ENCODE results near the gene WDFY2. TPM values are rescaled to one million over a fixed set of nuclear protein-coding genes. Genes with fewer than 3 reads are reported as not detected.

The WDFY2 gene
- total RNA-seq, 1 donor from 2014 or later: 4.0 TPM

DNA sequence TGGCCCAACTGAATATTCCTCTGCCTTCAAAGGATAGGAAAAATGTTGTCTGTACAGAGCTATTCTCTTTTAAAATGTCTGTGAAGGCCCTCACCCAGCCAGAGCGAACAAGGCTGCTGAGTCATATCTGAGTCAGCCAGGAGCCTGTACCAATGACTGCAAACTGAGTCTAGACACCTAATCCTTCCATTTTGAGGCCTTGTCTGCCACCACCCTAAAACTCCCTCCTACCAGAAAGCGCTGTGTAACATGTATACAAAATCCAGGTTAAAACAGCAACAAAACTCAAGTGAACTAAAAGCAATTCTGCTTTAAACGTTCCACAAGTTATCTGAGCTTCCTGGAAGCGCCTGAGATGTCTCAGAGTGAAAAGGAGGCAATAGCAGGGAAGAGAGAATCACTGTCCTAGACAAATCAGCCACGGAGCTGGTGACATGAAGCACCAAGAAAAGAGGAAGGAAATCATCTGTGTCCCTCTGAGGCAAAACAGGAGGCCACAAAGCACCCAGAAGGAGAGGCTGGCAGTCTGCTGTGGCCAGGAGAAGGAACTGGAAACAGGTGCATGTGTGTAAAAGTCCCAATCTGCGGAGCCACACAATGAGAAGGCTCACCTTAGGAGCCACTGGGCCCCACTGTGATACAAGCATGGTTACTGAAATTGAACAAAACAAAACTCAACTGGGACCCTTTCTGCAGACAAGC lies 209.5 kb downstream of the WDFY2 start:
- peak; percentile 32 for ATAC-seq (ENCODE audit: poor library complexity)
- no peak for DNase-seq
- intact Hi-C loops (cut with DNase I): no loop called here

DNA sequence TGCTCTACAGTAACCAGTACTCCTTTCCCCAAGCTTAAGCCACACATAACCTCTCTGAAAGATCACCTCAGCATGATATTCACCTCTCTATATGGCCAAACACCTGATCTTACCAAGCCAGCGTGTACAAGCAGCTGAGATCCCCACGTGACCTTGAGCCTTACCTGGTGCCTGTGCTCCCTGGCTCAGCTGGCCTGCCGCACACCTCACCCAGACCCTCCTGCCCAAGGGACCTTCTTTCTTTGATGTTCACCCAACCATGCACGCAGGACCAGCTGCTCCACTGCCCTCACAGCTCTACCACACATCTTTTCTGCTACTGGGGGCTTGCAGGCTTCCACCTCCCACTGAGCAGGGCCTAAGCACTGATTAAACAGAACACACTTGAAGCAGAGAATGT lies 210.7 kb downstream of the WDFY2 start:
- DNase-seq (no peak), ATAC-seq (ENCODE audit: poor library complexity) (no peak)
- intact Hi-C loops (cut with DNase I): no loop called here

DNA sequence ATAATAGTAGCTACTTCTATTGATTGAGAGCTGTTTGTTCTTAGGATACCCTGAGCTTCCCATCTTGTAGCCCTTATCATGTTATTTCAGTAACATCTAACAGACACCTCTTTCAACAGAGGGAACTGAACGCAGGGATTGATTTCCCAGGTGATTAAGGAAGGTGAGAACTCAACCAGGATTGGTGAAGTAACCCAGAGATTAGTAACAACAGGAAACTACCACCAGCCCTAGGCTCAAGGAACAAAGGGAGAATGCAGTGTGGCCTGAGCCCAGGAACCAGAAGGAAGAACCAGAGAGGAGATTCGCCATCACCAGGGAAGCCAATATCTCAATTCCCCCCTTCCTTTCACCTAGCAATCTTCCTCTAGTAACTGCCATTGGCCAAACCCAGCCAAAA lies 211.2 kb downstream of the WDFY2 start:
- intact Hi-C loops (cut with DNase I): no loop called here
- DNase-seq: no peak
- no peak for ATAC-seq (ENCODE audit: poor library complexity)

DNA sequence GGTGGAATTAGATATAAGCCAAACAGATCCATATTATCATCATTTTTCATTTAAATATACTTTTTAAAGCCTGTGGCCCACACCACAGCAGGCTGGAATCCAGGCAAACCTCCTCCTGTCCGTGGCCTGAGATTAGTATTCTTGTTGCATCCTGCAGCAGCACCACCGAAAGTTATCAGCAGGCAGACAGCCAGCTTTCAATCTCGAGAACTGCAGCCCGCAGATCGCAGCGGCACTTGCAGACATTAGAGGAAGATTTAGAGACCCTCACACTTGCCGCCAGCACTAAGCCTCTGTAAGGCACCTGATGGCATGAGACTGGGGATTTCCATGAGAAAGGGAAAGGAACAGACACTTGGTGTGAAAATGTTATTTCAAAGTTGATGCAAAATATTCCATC lies 212.3 kb downstream of the WDFY2 start:
- DNase-seq (no peak), ATAC-seq (ENCODE audit: poor library complexity) (no peak)
- intact Hi-C loops (cut with DNase I): no loop called here

DNA sequence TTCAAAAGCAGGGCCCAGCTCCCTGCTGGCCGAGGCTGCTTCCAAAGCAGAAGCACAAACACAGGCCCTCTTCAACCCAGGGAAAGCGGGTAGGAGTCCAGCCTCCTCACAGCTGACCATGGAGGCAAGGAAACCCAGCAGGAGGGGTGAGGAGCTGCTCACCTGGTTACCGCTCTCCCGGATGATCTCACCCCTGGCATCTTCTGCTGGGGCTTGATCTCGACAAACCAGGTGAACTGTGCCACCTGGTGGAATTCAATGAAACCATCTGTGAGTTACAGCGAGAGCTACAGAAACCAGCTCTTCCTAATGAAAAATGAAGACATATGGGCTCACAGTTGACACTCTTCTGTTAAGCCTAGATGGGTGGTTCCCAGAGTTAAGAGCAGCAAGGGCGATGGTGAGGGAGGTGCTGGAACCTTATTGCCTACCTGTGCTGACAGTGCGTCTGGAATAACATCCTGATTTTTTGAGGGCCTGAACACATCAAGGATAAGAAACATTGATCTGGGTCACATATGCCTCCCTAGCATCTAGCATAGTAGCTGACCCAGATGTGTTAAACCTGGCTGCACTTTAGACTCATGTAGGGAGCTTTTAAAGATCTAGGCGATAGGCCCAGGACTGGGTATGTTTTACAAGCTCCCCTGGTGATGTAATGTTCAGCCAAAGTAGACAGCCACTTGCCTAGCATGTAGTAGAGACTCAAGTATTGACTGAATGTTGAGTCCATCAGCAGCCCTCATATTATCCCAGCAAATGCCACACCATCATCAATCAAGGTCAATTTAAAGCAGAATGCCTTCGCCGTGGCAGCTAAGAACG lies 213.6 kb downstream of the WDFY2 start:
- intact Hi-C loops (cut with DNase I): no loop called here
- DNase-seq (no peak), ATAC-seq (ENCODE audit: poor library complexity) (peak; percentile 28)

DNA sequence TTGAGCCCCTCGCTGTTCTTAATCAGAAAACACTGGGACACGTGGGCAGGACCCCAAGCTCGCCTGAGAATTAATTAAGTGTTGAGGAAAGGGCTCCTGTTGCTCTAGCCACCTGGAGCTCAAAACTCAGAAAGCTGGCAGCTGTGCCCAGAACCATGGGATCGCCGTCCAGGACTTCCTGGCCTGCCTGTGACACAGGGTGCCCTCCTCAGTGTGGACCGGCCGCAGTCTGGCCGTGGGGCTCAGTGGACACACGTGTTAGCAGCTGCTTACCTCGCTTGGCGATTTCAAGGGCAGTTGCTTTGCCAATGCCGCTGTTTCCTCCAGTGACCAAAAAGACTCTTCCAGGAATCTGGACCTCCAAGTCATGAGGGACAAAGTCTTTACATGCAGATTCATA lies 215.0 kb downstream of the WDFY2 start:
- ATAC-seq (ENCODE audit: poor library complexity) (no peak), DNase-seq (no peak)
- intact Hi-C loops (cut with DNase I): no loop called here

DNA sequence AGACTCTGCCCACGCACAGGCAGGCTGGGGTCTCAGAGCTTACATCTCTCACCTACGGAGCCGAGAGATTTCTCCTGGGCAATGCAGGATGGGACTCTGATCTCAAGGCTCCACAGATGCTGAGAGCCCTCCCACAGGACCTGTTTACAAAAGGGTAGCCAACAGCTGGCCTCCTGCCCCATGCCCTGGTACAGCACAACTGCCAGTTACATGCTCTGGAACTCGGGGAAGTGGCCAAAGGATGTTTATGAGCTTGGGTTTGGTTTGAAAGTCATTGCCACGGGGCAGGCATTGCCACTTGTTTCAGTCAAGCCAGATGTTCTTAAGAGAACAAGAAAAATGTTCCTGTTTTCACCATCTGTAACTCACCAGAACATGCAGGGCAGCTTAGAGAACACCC lies 216.2 kb downstream of the WDFY2 start:
- DNase-seq (peak; percentile 71), ATAC-seq (ENCODE audit: poor library complexity) (no peak)
- intact Hi-C loops (cut with DNase I): loop anchor here (5.0 to 10.0 kb wide), 2 partner anchors 216 to 348 kb away; partner anchors contain the start of genes INTS6 and WDFY2

DNA sequence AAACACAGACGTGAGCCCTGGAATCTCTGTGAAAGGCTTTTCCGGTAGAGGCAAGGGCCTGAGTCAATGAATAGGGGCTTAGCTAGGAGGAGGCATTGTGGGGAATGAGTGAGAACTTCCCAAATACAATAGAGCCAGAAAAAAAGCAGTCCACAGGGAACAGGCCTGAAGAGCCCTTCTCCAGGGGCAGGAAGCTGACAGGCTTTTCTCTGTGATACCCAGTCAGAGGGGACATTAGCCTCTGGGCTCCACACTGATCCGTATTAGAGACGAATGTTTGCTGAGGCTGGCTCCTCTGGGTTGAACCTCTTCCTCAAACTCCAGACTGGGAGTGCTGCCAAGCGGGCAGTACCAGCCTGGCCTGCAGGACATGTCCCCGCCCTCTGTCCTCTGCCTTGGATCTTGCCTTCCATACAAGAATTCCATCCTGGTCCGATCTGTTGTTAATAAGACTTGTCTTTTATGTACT lies 217.4 kb downstream of the WDFY2 start:
- peak; percentile 88 for DNase-seq
- peak; percentile 35 for ATAC-seq (ENCODE audit: poor library complexity)
- intact Hi-C loops (cut with DNase I): loop anchor here (5.0 to 10.0 kb wide), 2 partner anchors 217 to 349 kb away; partner anchors contain the start of genes INTS6 and WDFY2

DNA sequence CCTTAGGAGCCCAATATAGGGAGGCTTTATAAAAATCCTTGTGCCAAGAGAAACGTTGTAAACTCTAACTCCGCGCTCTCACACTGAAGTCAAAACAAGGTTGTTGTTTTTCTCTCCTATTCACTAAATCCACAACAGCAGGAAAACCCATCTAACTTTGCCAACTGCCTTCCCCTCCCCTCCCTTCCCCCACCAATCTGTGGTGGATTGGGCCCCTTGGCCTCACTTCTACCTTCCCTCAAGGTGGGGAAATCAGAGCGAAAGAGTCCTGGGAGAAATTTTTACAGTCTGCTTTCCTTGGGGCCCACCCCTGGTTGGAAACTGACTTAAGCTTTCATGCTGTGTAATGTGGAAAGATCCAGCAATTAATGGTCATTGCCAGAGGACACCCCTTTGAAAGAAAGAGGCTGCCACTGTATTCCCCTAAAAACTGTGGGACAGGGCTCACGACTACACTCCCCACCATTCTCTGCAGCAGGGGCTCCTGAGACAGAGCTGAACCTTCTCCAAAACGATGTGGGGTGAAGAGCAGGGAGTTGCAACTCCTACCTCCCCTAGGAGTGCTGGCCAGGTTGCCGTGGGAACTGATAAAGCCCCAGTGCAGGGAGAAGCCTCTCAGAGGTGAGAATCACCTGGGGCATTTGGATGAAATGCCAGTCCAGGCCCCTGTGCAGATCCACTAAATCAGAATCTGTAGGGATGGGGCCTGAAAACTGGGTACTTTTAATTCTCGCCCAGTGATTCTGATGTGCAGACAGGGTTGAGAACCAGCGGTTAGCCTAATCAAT lies 218.6 kb downstream of the WDFY2 start:
- ATAC-seq (ENCODE audit: poor library complexity) (no peak), DNase-seq (no peak)
- intact Hi-C loops (cut with DNase I): loop anchor here (5.0 to 10.0 kb wide), 2 partner anchors 218 to 351 kb away; partner anchors contain the start of genes INTS6 and WDFY2

DNA sequence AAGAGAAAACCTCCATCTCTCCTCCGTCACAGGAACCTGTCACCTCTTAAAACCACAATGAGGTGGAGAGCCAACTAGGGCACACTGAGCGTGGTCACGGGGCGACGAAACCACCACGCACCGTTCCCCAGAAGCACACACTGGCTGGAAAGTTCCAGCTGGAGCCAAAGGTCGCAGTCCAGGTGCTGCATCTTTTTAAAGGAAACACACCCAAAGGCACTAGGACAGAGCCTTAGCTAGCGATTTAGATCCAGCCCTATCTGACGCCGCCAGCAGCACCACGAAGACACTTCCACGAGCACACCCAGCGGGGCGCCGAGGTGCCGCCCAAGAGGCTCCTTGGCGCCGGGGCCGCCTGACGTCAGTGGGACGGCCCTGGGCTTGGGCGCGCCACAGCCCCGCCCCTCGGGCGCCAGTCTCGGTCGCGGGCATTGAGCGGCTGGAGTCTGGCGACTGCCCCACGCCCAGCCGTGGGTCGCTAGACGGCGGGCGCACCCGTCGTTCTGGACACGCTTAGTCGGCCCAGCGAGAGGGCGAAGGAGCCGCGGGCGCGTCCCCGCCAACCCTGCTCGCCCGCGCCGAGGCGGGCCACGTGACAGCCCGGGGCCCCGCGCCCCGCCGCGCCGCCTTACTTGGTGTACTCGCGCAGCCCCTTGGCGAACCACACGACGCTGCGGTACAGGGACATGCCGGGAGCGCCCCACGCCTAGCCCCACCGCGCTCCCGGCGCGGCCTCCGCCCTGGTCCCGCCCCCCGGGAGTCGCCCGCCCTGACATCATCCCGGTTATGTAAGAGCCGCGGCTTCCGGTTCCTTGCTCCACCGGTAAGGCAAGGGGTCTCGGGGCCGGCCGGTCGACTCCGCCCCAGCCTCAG lies 219.4 kb downstream of the WDFY2 start, which contains the start of gene DHRS12:
TSS of gene DHRS12 (minus strand) at position 742 of the 873 bp plus-strand sequence. CDS start 4,504 bp downstream, outside the sequence.
- DNase-seq: peak; percentile 95
- peak; percentile 89 for ATAC-seq (ENCODE audit: poor library complexity)
- intact Hi-C loops (cut with DNase I): loop anchor here (5.0 to 10.0 kb wide), 2 partner anchors 219 to 351 kb away; partner anchors contain the start of genes INTS6 and WDFY2

DNA sequence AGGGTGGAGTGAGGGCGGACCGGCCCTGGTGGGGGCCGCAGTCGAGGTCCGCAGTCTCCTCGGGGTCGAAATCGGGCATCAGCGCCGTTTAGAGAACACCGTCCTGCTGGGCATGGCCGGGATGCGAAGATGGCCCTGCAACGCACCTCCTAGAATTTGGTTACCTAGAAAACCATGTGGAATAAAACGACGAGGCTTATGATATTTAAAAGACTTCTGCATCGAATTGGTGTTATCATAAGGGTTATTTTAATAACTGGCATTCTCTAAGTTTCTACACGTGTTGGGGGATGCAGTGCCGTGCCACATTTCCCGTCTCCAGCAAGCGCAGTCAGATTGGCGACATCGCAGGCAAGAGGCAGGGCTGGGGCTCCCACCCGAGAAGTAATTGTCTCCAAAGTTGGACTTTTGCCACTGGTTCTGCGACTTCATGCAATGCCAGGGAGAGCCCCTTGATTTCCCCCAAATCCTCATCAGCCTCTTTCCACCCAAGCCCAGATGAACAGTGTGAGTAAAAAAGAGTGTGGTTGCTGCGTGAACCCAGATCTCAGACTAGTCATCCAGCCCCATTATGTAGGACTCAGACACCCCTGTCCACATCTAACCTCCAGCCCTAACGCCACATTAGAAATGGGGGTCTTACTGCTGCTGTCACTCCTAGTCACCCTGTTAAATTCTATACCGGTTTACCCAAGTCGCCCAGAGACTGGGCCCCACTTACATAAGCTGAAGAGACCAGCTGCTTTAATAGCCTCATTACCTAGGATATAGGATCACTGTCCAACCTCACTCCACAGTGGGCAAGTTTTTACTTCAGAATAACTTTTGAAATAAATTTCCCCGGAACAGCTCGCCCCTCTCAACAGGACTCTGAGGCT lies 220.3 kb downstream of the WDFY2 start:
- ATAC-seq (ENCODE audit: poor library complexity): no peak
- no peak for DNase-seq
- intact Hi-C loops (cut with DNase I): loop anchor here (5.0 to 10.0 kb wide), 2 partner anchors 220 to 352 kb away; partner anchors contain the start of genes INTS6 and WDFY2

DNA sequence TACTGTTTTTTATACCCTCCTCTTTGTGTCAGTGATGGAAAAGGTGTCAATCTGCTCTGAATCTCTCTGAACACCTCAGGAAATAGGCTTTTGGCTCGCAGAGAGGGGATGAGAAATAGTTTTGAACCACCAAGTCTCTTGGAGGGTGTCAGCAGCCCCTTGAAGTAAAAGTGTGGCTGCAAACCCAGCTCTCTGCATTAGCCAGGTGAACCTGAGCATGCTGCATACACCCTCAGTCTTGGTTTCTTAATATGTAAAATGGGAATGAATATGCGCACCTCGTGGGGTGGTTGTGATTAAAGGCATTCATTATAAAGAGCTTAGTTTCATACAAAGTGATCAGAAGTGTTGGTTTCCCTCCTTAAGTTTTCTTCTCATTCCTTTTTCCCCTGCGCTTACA lies 221.1 kb downstream of the WDFY2 start:
- DNase-seq: no peak
- intact Hi-C loops (cut with DNase I): loop anchor here (10.0 kb wide), 1 partner anchor 221 kb away; the partner anchor contains the start of gene WDFY2
- ATAC-seq (ENCODE audit: poor library complexity): no peak

DNA sequence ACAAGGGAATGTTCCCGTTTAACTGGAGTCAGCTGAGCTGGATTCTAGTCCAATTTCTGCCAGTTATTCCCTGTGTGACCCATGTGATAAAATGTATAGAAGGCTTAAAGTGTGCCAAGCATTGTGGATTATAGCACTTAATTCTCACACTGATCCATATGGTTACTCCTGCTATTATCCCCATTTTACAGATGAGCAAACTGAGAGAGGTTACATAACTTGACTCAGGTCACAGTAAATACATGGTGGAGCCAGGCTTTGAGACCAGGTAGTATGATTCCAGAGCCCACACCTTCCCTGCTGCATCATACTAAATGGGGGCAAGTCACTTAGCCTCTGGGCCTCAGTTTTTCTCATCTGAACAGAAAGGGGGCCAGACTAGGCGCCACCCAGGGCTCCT lies 221.7 kb downstream of the WDFY2 start:
- no peak for ATAC-seq (ENCODE audit: poor library complexity)
- no peak for DNase-seq
- intact Hi-C loops (cut with DNase I): loop anchor here (10.0 kb wide), 1 partner anchor 221 kb away; the partner anchor contains the start of gene WDFY2

DNA sequence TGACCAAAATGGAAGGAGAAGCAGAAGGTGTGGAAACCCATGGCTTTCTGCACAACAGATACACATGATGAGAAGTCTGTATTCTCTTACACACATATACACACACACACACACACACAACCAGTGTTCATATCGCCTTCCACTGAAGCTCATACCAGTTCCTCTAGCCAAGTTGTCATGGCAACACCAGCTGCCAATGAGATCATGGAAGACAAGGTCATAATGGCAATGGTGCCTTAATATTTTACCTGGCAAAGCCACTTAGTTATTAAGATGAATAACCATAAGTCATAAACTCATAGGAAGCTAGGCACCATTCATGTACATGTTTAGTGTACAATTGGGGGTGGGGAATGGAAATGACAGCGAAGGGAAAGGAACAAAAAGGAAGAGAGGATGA lies 222.3 kb downstream of the WDFY2 start:
- DNase-seq (no peak), ATAC-seq (ENCODE audit: poor library complexity) (no peak)
- intact Hi-C loops (cut with DNase I): loop anchor here (10.0 kb wide), 1 partner anchor 222 kb away; the partner anchor contains the start of gene WDFY2

DNA sequence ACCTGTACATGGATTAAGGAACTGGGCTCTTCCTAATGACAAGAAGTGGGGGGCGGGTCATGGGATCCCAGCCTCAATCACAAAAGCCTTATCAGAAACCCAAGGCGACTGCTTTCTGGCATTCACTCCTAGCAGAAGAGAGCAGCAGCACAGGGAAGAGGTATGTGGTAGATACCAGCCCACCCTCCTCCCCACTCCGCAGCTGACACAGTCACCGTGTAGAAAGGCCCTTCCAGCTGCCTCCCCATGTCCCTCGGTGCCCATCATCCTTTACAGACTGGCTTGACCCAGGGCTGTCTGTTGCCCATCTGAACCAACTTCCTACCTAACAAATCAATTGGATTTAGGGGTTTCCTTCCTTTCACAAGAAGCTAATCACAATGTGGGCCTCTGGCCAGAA lies 222.8 kb downstream of the WDFY2 start:
- DNase-seq: no peak
- intact Hi-C loops (cut with DNase I): loop anchor here (10.0 kb wide), 1 partner anchor 222 kb away; the partner anchor contains the start of gene WDFY2
- ATAC-seq (ENCODE audit: poor library complexity): no peak

DNA sequence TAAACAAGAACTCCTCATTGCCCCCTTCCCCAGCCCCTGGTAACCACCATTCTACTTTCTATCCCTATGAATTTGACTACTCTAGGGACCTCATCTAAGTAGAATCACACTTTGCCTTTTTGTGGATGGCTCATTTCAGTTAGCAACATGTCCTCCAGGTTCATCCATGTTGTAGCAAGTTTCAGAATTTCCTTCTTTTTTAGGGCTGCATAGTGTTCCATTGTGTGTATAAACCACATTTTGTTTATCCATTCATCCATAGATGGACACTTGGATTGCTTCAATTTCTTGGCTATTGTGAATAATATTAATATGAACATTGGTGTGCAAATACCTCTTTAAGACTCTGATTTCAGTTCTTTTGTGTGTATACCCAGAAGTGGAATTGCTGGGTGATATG lies 224.5 kb downstream of the WDFY2 start:
- no peak for ATAC-seq (ENCODE audit: poor library complexity)
- no peak for DNase-seq
- intact Hi-C loops (cut with DNase I): loop anchor here (10.0 kb wide), 1 partner anchor 224 kb away; the partner anchor contains the start of gene WDFY2
